Ramos (cell line): ENCODE measurements around the gene PSMA5.

ENCODE experiments used
- in situ Hi-C: fragments of 300-500 bp; cut with MboI; formaldehyde crosslinking; loops from one replicate; pipeline ENCODE4 v1.14.3; 2022; ENCODE audit warnings: low sequenced_read_pairs; ENCODE audit not compliant: unreplicated experiment

Gene PSMA5

DNA sequence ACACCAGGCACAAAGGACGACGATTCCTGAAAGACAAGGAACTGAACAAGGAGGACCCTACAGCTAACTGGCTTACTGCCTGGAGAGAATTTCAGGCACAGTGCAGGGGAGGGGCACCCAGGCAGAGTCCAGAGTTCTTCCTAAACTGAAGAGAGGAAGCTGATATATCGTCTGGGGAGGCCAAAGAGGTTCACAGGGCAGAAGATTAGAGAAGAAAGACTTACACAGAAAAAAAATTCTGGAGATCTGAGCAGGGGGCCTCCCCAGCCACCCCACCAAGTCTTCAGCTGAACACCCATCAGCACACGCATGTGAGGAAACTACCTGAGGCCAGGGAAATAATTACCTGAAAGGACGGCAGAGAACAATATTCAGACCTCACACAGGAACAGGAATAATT is 53.1 kb downstream of the PSMA5 start:
- in situ Hi-C loops = no loop called here

DNA sequence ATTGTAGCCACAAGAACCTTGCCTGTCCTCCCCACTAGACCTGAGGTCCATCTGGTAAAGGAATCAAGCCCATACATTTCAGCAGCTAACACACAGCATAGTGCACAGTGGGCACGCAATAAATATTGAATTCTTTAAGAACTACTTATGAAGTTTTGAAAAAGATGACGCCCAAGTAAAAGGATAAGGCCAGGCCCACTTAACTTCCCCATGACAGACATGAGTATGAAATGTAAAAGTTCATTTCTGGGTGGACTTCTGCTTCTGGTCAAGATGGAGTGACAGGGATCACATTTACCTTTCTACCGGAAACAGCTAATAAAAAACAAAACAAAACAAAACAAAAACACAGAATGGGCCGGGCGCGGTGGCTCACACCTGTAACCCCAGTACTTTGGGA is 54.0 kb downstream of the PSMA5 start:
- in situ Hi-C loops = no loop called here

GRCh38 chr1:109371341-109371739 is 54.9 kb downstream of the PSMA5 start:
- in situ Hi-C loops = no loop called here

DNA sequence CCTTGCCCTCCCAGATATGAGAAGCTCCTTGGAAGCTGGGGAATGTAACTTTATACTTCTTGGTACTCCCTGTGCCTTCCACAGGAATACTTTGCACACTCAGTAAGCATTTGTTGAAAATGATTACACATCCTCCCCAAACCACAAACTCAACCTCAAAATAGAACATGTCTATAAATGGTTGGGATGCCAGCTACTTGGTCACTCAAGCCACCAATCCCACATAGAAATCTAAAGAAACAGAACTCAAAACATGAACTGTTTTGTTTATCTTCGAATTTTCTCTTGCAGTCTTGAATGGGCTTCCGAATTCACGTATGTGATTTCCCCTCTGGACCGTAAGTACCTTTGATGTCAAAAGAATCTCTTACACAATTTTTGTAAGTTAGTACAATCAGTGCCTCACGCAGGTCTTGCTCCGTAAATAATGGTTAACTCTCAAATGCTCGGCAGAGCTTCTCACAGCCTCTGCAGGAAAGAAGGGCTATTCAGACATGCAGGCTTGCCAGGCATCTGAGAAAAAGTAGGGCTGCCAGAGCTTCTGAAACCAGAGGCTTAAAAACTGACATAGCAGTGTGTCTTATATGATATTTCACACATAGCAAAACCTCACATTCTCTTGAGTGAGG is 55.4 kb downstream of the PSMA5 start:
- in situ Hi-C loops = no loop called here

- in situ Hi-C loops = no loop called here
Observed at GRCh38 chr1:109369167-109369746, 57.0 kb downstream of the PSMA5 start.

DNA sequence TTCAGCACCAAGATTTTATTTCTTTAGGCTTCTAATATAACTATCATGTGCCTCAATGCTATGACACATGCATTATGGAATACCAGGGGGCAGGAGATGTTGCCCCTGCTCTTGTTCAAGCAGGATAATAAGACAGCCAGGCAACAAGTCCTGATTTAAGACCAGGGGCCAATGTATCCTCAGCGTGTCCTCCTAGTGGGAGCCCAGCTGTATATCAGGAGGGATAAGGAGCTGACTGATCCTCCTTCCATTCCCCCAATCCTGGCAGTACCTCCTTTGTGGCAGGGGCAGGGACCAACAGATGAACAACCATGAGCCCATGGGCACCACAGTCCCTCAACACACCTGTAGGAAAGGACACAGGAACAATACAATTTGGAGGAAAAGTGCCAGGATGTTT is 57.8 kb downstream of the PSMA5 start:
- in situ Hi-C loops = no loop called here

DNA sequence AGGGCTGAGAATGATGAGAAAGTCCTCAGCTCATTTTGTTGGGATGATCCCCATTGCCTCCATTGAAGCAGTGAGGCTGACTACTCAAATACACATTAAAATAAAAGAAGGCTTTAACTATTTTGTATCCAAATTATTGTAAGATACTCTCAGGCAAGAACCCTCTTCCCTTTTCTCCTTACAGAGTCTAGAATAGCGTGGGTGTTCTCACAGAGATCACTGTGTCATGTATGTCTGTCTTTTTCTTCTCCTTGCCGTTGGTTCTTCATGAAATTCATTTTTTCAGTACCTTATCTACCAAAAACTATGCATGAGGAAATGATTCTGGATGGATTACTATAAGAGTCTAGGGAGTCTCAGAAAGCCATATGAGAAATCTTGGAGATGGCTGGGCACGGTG is 58.6 kb downstream of the PSMA5 start:
- in situ Hi-C loops = no loop called here

DNA sequence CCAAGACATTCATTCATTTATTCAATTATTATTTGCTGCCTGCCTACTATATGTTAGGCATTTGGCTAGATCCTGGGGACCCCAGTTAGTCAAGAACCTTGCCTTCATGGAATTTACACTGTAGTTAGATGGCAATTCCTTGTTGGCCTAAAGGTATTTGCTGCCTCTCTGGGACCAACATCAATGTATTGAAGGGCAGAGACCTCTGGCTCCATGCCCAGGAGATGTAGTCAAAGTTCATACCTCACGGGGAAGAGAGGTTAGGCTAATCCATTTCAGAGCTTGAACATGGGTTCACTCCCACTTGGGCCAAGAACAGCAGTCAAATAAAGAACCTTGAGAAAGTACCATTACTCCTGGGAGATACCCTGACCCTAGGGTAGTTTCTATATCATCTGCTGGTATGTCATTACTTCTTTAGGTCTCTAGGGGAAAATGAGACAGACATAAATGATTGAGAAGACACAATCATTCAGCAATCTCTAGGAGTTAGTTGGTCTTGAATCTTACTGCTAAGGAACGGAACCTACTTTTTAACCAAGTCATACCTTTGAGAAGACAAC is 60.5 kb downstream of the PSMA5 start:
- in situ Hi-C loops = no loop called here

DNA sequence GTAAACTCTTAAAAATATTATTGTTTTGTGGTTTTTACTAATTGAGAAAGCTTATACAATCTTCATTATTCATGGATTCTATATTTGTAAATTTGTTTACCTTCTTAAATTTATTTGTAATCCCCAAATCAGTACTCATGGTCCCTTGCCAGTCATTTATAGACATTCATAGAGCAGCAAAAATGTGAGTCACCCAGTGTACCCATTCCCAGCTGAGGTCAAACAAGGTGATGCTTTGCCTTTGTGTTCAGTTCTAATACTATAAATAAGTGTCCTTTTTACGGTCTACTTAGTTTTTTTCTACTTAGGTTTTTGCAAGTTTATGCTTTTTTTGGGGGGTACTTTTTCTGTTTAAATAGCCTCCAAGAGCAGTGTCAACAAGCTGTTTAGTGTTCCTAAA is 64.6 kb downstream of the PSMA5 start:
- in situ Hi-C loops = no loop called here

- in situ Hi-C loops = no loop called here
Observed at GRCh38 chr1:109361069-109361468, 65.2 kb downstream of the PSMA5 start.

GRCh38 chr1:109357616-109358015 is 68.6 kb downstream of the PSMA5 start:
- in situ Hi-C loops = no loop called here

GRCh38 chr1:109356915-109357314 is 69.3 kb downstream of the PSMA5 start:
- in situ Hi-C loops = no loop called here

- in situ Hi-C loops = no loop called here
Observed at GRCh38 chr1:109356505-109356904, 69.7 kb downstream of the PSMA5 start.

DNA sequence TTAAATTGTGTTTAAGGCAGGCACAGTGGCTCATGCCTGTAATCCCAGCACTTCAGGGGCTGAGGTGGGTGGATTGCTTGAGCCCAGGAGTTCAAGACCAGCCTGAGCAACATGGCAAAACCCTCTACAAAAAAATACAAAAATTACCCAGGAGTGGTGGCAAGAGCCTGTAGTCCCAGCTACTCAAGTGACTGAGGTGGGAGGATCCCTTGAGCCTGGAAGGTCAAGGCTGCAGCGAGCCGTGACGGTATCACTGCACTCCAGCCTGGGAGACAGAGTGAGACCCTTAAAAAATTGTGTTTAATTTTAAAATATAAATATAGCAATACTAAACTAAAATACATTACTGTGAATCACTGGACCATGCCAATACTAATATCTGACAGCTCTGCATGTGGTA is 71.3 kb downstream of the PSMA5 start:
- in situ Hi-C loops = no loop called here

DNA sequence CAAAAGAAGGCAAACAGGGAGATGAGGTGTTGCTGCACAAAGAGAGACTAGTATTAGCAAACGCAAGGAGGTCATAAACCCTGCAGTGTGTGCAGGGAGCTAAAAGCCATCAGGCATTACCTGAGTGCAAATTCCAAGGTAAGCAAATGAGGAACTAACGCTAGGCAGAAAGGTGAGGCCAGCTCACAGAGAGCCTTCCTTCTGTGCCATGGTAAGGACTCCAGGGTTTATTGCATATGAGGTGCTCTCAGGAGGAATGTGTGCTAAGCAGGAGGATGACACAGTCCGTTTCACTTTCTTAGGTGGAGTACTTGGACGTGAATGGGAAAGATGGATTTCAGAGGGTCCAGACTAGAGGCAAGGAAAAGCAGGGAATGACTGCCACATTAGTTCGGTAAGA is 74.8 kb downstream of the PSMA5 start:
- in situ Hi-C loops = no loop called here

GRCh38 chr1:109350655-109351054 is 75.6 kb downstream of the PSMA5 start:
- in situ Hi-C loops = no loop called here

DNA sequence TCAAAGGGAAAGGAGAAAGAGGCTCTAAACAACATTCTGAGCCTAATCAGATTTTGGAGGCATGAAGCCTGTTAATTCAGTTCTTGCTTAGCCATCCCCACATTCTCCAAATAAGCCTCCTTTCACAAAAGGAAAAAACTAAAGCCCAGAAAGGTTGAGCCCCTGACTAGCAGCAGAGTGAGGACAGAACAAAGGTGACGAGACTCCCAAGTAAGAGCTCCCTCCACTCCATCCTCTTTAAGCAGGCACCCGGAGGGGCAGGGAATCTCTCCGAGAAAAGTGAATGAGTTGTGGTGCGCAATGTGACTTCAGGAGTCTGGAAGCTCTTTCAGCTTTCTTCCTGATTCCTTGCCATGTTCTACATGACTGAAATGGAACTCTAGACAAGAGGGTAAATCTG is 76.1 kb downstream of the PSMA5 start:
- in situ Hi-C loops = no loop called here
